Measurements from ENCODE around the gene LENG1.
"Not testable (repeated sequence)": the region's sequence is repeated elsewhere in the genome, so short reads cannot be mapped to it uniquely, and the experiment has no call there.

Gene LENG1

DNA sequence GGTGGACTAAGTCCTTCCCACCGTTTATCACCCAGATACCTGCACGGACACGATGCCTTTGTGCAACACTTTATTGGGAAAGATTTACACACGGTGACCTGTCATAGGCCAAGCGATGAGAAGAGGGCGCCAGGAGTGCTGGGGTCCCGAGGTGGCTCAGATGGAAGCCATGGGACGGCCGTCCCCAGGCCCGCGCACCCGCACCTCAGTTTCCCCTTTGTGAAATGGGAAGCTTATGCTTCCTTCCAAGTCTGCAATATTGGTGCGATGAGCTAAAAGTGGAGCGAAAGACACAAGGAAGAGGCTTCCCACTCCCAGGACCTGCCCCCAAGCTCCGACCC lies 13.8 kb upstream of the LENG1 start:
- ChIA-PET POLR2A (interaction anchor here (0.7 to 1.7 kb wide), 4 partner anchors 15 to 36 kb away, joined by 3 to 11 read pairs (median 4); partner anchors contain the start of genes CNOT3, MBOAT7 and TSEN34), CTCF (no interaction called here)
- TF ChIP-seq FOXK2 (IDR thresholded peaks at IDR 0.05) (no peak), ARNT (IDR thresholded peaks at IDR 0.05) (no peak), CTBP1 (IDR thresholded peaks at IDR 0.05; ENCODE audit: borderline replicate concordance) (no peak), FOXM1 (IDR thresholded peaks at IDR 0.05; ENCODE audit: borderline replicate concordance) (no peak), FOXA1 (IDR thresholded peaks at IDR 0.05) (no peak), TARDBP (IDR thresholded peaks at IDR 0.05) (no peak), ELF4 (IDR thresholded peaks at IDR 0.05) (no peak), SUZ12 (IDR thresholded peaks at IDR 0.05) (no peak), BHLHE40 (IDR thresholded peaks at IDR 0.05; ENCODE audit: borderline replicate concordance) (no peak), NFRKB (IDR thresholded peaks at IDR 0.05) (no peak), L3MBTL2 (conservative IDR thresholded peaks at IDR 0.05) (no peak), SP1 (IDR thresholded peaks at IDR 0.05) (no peak), HDGF (IDR thresholded peaks at IDR 0.05; ENCODE audit: borderline replicate concordance) (no peak), LEF1 (IDR thresholded peaks at IDR 0.05; ENCODE audit: borderline replicate concordance) (no peak), ZNF384 (IDR thresholded peaks at IDR 0.05) (no peak)
- TF ChIP-seq, protein P1, sequence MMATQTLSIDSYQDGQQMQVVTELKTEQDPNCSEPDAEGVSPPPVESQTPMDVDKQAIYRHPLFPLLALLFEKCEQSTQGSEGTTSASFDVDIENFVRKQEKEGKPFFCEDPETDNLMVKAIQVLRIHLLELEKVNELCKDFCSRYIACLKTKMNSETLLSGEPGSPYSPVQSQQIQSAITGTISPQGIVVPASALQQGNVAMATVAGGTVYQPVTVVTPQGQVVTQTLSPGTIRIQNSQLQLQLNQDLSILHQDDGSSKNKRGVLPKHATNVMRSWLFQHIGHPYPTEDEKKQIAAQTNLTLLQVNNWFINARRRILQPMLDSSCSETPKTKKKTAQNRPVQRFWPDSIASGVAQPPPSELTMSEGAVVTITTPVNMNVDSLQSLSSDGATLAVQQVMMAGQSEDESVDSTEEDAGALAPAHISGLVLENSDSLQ (IDR thresholded peaks at IDR 0.05): no peak
- no peak for DNase-seq (ENCODE audit: extremely low spot score)

GRCh38 chr19:54172471-54173358 lies 13.2 kb upstream of the LENG1 start, which contains the start of gene TMC4:
Gene TMC4 (minus strand): TSS chr19:54173160. CDS start chr19:54173117, 43 bp downstream.
- ChIA-PET CTCF (no interaction called here), POLR2A (interaction anchor here (0.7 to 1.7 kb wide), 3 partner anchors 16 to 29 kb away, joined by 3 to 11 read pairs (median 5); partner anchors contain the start of genes MBOAT7 and TSEN34)
- DNase-seq (ENCODE audit: extremely low spot score): no peak
- TF ChIP-seq SP1 (IDR thresholded peaks at IDR 0.05) (no peak), NFRKB (IDR thresholded peaks at IDR 0.05) (no peak), FOXA1 (IDR thresholded peaks at IDR 0.05) (no peak), BHLHE40 (IDR thresholded peaks at IDR 0.05; ENCODE audit: borderline replicate concordance) (no peak), TARDBP (IDR thresholded peaks at IDR 0.05) (no peak), FOXM1 (IDR thresholded peaks at IDR 0.05; ENCODE audit: borderline replicate concordance) (no peak), ARNT (IDR thresholded peaks at IDR 0.05) (no peak), SUZ12 (IDR thresholded peaks at IDR 0.05) (no peak), L3MBTL2 (conservative IDR thresholded peaks at IDR 0.05) (no peak), FOXK2 (IDR thresholded peaks at IDR 0.05) (no peak), LEF1 (IDR thresholded peaks at IDR 0.05; ENCODE audit: borderline replicate concordance) (no peak), CTBP1 (IDR thresholded peaks at IDR 0.05; ENCODE audit: borderline replicate concordance) (no peak), HDGF (IDR thresholded peaks at IDR 0.05; ENCODE audit: borderline replicate concordance) (no peak), ZNF384 (IDR thresholded peaks at IDR 0.05) (no peak), ELF4 (IDR thresholded peaks at IDR 0.05) (no peak)
- TF ChIP-seq, protein P1 (IDR thresholded peaks at IDR 0.05): no peak

DNA sequence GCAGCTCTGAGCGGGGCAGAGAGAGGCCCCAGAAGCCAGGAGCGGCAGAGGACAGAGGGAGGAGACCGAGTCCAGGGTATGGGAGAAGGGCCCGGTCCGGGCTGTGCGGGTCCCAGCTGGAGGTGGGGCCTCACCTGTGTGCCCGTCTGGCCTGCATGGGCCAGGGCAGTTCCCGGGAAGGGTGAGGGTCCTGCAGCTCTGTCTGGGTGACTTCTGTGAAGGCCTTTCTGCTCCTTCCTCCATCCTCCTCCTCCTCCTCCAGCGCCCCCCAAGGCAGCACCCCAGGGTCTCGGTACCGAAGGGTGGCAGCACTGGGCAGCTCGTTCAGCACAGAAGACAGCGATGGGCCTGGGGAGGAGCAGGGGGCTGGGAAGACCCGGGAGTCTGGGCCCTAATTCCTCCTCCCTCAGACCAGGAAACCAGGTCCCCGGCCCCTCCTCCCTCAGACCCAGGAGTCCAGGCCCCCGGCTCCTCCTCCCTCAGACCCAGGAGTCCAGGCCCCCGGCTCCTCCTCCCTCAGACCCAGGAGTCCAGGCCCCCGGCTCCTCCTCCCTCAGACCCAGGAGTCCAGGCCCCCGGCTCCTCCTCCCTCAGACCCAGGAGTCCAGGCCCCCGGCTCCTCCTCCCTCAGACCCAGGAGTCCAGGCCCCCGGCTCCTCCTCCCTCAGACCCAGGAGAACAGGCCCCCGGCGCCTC lies 12.4 kb upstream of the LENG1 start:
- POLR2A ChIA-PET: interaction anchor here (1.1 kb wide), 1 partner anchor 12 kb away, joined by 3 read pairs; no protein-coding TSS in a partner anchor
- CTCF ChIA-PET; DNase-seq (ENCODE audit: extremely low spot score): not testable (repeated sequence)

- ChIA-PET CTCF (interaction anchor here (0.6 kb wide), 1 partner anchor 249 kb away, joined by 4 read pairs; no protein-coding TSS in a partner anchor), POLR2A (interaction anchor here (1.2 kb wide), 1 partner anchor 19 kb away, joined by 3 read pairs; no protein-coding TSS in a partner anchor)
- no peak for DNase-seq (ENCODE audit: extremely low spot score)
- TF ChIP-seq ARNT (IDR thresholded peaks at IDR 0.05): no peak
- no peak for TF ChIP-seq FOXK2 (IDR thresholded peaks at IDR 0.05)
- TF ChIP-seq SP1 (IDR thresholded peaks at IDR 0.05): no peak
- no peak for TF ChIP-seq SUZ12 (IDR thresholded peaks at IDR 0.05)
- no peak for TF ChIP-seq NFRKB (IDR thresholded peaks at IDR 0.05)
- no peak for TF ChIP-seq ELF4 (IDR thresholded peaks at IDR 0.05)
- no peak for TF ChIP-seq BHLHE40 (IDR thresholded peaks at IDR 0.05; ENCODE audit: borderline replicate concordance)
- no peak for TF ChIP-seq LEF1 (IDR thresholded peaks at IDR 0.05; ENCODE audit: borderline replicate concordance)
Measured at GRCh38 chr19:54169149-54169740, 9.7 kb upstream of the LENG1 start.

GRCh38 chr19:54168174-54168917 lies 8.8 kb upstream of the LENG1 start:
- TF ChIP-seq ZNF384 (IDR thresholded peaks at IDR 0.05) (no peak), BHLHE40 (IDR thresholded peaks at IDR 0.05; ENCODE audit: borderline replicate concordance) (no peak), SP1 (IDR thresholded peaks at IDR 0.05) (no peak)
- POLR2A ChIA-PET: no interaction called here
- DNase-seq (ENCODE audit: extremely low spot score): peak; percentile 89
- CTCF ChIA-PET: no interaction called here

DNA sequence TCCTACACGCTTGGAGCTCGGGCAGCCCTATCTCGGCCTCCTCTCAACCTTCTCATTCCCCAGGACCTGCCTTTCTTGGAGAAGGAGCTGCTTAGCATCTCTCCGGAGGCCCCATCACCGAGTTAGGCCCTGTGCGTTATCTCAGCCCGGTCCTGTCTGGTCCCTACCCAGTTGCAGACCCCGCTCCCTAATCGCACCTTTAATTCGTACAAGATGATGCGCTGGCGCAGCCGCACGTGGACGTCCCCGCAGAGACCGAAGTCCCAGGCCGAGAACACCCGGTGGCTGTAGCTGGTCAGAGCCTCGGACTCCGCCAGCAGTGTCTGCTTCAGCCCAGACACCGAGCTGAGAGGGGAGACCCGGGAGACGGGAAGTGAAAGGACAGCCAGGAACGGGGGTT lies 5.7 kb upstream of the LENG1 start:
- ChIA-PET CTCF (no interaction called here), POLR2A (interaction anchor here (0.9 kb wide), 1 partner anchor 28 kb away, joined by 3 read pairs; no protein-coding TSS in a partner anchor)
- no peak for DNase-seq (ENCODE audit: extremely low spot score)
- no peak for TF ChIP-seq SUZ12 (IDR thresholded peaks at IDR 0.05)
- TF ChIP-seq ZNF384 (IDR thresholded peaks at IDR 0.05): no peak
- no peak for TF ChIP-seq CTBP1 (IDR thresholded peaks at IDR 0.05; ENCODE audit: borderline replicate concordance)
- TF ChIP-seq HDGF (IDR thresholded peaks at IDR 0.05; ENCODE audit: borderline replicate concordance): no peak
- no peak for TF ChIP-seq LEF1 (IDR thresholded peaks at IDR 0.05; ENCODE audit: borderline replicate concordance)
- no peak for TF ChIP-seq BHLHE40 (IDR thresholded peaks at IDR 0.05; ENCODE audit: borderline replicate concordance)
- TF ChIP-seq NFRKB (IDR thresholded peaks at IDR 0.05): no peak
- no peak for TF ChIP-seq FOXK2 (IDR thresholded peaks at IDR 0.05)
- TF ChIP-seq TARDBP (IDR thresholded peaks at IDR 0.05): no peak
- no peak for TF ChIP-seq FOXA1 (IDR thresholded peaks at IDR 0.05)
- no peak for TF ChIP-seq FOXM1 (IDR thresholded peaks at IDR 0.05; ENCODE audit: borderline replicate concordance)
- TF ChIP-seq ELF4 (IDR thresholded peaks at IDR 0.05): no peak
- TF ChIP-seq SP1 (IDR thresholded peaks at IDR 0.05): no peak
- TF ChIP-seq, protein P1 (IDR thresholded peaks at IDR 0.05): no peak
- no peak for TF ChIP-seq ARNT (IDR thresholded peaks at IDR 0.05)
- no peak for TF ChIP-seq L3MBTL2 (conservative IDR thresholded peaks at IDR 0.05)

Data from HEK293T (cell line).